Smooth muscle cell of the brain vasculature (primary cell): ENCODE measurements around the gene CTNNA2.

Experiments used
- DNase-seq: peaks from one replicate; pipeline ENCODE4 v3.0.0-alpha.2; 2012; ENCODE audit warnings: low read depth, low spot score

The CTNNA2 gene

DNA sequence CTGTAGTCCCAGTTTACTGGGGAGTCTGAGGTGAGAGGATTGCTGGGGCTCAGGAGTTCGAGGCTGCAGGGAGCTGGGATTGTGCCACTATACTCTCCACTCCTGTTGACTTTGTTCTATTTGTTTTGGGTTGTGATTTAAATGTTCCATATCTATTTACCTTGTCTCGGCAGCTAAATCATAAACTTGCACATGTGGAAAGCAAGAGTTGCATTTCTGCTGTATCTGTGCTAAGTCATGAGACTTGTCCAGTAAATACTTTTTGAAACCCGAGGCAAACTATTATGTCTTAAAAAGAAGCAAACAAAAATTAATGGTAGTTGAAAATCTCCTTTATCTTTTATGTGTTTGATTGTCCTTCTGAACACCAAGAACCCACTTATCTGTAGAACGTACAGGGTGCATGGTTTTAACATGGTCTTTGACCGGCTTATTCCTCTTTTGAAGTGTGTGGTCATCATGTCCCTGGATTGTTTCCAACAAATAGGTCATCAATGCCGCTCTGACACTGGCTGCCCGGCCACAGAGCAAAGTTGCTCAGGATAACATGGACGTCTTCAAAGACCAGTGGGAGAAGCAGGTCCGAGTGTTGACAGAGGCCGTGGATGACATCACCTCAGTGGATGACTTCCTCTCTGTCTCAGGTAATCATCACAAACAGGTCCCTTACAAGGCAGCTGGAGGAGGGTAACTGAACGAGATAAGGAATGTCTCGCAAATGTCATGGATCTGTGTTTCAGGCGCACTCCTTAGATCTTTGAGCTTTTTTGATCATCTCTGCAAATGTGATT is 1032.8 kb downstream of the CTNNA2 start:
- DNase-seq = no peak

DNA sequence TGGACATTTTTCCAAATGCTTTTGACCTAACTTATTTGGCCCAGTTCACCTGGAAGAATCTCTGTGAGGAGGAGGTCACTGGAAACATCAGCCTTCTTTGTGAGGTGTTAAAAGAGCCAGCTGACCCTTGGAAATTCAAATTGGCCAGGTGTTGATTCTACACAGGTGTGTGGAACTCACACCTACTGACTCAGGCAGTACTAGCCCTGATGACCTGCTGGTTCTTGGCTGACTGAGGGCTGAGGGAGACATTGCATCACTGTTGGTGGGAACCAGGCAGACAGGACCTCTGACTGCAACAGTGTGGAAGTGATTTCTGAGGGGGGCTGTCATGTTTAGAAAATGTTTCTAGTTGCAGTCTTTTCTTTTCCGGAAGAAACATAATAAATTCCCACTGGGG is 1033.9 kb downstream of the CTNNA2 start:
- DNase-seq = no peak

DNA sequence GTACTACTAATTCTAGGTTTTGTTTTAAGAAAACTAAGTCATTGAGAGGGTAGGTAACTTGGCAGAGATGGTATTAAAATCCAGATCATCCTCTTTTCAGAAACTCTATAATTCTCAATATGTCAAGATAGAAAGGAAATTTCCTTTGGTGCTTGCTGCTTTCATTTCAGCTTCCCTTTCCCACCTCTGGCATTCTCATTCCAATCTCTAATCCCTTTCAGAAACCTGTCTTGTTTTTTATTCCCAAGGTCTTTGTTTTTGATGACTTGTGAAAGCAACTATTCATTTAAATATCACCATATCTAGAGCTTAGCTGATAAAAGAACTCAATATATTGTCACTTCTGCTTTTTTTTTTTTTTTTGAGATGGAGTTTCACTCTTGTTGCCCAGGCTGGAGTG is 1034.5 kb downstream of the CTNNA2 start:
- DNase-seq = no peak

DNA sequence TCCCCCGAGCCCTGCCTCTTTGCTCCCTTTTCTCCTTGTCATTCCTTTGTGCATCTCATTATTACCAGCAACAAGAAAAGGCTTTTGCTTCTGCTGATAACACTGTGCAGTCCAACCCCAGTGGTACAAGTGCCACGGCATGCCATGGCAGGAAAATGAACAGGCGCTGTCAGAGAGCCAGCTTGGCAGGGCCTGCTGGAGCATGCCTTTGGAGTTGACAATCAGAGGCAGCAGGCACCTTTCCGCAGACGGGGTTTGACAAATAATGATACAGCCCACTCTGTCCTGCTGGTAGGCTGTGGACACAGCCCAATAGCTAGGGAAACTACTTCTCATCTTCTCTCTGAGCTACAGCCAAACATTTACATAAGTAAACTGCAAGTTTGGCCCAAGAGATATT is 1035.6 kb downstream of the CTNNA2 start:
- no peak for DNase-seq

DNA sequence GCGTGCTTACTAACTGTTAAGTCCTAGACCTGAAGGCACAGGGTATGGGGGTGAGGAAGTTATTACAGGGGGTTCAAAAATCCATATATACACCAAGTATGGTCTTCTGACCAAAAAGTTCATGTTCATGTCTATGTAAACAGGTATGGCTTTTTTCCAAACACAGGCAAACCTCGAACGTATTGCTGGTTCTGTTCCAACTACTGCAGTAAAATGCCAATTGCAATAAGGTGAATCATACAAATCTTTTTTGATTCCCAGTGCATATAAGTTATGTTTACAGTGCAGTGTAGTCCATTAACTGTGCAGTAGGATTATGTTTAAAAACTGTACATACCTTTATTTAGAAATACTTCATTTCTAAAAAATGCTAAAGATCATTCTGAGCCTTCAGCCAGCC is 1037.0 kb downstream of the CTNNA2 start:
- DNase-seq = no peak

DNA sequence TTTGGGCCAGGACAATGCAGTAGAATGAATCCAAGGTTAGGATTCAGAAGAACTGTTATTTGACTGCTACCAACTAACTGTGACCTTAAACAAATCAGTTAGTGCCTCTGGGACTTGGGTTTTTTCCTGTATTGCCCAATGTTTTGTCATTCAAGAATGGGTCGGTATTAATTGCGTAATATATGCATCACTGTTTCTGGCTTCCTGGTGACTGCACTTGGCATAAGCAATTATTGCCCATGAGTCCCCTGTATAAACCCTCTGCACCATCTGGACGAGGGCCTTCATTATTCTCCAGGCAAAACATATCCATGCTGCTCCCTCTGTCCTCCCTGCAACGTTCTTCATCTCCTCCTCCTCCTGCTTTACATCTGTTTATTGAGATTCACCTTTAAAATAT is 1047.5 kb downstream of the CTNNA2 start:
- DNase-seq = no peak

DNA sequence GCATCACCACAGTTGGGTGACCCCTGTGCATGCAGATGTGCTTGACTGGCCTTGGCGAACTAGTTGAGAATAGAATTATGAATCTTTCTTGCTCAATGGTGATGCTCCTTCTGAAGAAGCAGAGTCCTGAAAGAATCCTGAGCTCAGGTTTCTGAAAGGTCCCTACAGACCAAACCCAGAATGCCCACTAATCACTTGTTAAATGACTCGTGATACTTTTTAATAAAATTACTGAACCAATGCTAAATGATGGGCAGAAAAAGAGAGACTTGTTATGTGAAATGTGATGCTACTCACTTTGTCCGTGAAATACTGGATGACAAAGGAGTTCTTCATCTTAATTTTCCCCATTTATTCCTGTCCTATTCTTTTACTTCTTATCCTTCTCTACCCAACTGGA is 1055.2 kb downstream of the CTNNA2 start:
- DNase-seq = no peak

DNA sequence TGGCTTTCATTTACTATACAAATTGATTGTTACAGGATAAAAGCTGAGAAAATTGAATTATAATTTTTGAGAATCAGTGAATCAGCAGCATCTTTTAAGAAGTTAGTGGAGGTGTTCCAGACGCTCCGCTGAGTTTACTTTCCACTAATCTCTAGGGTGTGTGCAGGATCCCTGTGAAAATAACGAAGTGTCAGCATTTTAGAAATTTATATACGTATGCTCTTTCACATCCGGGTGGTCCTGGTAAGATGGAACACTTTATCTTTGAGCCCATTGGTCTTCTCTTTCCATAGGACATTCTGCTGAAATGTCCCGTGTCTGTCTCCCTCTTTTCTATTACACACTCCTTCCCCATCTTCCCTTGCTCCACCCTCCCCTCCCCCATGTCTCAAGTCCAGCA is 1060.3 kb downstream of the CTNNA2 start:
- DNase-seq = no peak

DNA sequence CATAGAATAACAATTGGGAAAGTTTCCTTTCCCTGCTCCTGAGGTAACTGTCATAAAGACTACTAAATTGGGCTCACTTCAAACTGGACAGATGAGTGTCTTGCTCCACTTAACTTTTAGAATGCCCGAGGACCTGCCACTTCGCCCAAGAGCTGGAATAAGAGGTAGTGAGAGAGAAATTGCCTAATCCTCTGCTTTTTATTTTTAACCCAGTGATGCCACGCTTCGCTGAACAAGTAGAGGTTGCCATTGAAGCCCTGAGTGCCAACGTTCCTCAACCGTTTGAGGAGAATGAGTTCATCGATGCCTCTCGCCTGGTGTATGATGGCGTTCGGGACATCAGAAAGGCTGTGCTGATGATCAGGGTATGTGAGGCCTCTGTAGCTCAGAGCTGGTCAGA is 1061.1 kb downstream of the CTNNA2 start:
- DNase-seq = no peak

DNA sequence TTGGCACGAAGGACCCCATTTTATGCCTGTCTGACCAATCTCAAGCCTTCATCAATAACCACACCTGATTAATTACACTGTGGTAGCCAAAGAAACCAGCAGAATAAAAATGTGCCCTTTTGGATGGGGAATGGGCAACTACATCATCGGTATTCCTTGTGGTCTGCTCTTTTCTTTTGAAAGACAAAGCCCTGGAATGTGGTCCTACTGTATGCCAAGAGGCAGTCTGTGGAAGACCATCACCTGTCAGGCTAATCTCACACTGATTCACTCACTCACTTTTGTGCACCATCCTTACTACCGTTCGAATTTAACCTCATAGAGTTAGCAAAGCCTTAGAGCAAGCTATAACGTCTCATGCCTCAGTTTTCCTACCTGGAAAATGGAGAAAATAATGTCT is 1066.9 kb downstream of the CTNNA2 start:
- DNase-seq = no peak

DNA sequence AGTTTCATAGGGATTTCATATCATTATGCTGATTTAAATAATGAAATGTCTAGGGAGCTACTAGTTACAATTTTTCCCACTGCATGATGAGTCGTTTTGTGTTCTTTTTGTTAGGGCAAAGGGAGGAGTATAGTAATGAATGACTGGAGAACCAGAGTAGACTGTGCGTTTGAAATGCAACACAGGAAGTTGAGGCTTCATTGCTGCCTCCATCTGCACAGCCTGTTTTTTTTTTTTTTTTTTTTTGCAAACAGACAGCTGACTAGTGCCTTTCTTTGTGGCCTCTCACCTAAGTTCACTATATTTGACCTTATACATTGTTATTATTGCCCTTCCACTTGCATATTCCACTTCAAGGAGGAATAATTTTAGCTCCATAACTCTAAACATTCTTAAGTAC is 1078.4 kb downstream of the CTNNA2 start:
- DNase-seq = no peak

DNA sequence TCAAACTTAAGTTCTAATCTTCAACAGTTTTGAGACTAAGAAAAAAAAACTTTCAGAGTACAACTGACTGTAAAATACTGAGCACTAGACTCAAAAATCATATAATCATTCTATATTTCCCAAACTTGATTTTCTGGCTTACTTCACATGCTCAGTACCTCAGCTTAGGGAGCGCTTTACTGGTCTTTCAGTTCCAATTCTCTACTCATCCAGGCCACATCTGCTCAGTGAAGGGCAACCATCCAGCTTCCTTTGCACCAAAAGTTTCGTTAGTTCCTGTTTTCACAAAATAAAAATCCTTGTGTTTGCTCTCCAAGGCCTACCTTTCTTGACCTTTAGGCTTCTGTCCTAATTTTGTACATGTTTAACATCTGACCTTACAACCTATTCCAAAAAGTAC is 1079.3 kb downstream of the CTNNA2 start:
- no peak for DNase-seq

DNA sequence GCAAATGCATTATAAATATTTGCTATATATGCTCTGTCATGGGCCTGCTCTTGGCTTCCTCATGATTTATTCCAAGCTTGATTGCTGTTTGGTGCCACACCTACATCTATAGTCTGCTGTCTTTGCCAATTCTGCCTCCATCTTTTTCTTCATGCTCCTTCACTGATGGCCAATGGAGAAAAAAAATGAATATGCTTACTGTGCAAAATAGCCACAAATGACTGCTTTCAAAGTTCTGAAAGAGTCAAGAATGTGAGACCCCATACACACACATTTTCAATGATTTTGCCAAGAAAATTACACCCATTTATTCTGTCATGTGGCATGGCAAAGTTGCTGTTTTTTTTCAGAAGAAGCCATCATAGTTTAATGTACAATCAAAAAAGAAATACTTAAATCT is 1097.3 kb downstream of the CTNNA2 start:
- DNase-seq = no peak

DNA sequence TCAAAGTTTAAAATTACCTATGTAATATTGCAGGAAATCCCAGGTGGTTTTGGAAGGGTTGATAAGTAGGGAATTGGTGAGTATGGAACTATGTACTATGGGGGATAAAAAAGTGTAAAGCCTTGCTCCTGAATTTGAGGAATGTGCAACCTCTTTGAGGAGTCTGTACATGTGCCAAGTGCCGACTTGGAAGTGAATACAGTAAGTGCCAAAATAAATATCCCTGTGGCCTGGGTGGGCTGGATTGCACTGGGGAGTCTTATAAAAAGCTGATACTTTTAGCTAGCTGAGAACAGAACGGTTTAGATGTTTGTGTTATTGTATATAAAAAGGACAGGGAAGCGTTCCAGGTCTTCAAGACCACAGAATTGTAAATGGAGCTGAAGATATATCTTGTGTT is 1108.8 kb downstream of the CTNNA2 start:
- DNase-seq = no peak

DNA sequence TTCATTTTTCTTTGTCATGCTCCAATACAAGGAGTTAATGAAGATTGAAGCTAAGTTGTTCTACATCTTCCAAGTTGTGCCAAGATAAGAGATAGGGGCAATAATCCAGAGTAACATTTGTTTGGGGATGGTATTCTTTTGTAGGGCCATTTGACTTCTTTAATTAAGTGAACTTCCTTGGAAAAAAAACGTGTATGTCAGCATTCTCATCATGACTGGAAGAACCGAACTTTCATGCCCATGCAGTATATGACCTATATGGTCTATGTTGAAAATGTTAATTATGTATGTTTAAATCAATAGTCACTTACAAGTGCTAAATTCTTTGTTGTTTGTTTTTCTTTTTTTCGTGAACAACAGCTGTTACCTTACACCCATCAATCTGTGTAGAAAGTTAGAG is 1111.2 kb downstream of the CTNNA2 start:
- no peak for DNase-seq

DNA sequence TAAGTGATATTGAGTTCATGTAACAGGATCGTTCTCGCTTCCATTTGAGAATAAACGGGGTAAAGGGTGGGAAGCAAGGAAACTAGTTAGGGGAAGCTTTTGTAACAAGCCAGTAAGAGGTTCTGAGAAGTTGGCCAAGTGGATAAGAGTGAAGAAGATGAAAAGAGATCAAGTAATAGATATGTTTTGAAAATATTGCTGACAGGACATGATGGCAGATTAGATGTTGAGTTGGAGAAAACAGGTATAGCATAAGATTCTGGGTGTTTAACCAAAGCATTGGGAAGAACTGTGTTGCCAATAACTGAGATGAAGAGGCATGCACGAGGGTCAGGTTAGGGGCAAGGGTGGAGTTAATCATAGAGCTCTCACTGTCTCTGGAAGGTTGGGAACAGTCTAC is 1121.7 kb downstream of the CTNNA2 start:
- no peak for DNase-seq

DNA sequence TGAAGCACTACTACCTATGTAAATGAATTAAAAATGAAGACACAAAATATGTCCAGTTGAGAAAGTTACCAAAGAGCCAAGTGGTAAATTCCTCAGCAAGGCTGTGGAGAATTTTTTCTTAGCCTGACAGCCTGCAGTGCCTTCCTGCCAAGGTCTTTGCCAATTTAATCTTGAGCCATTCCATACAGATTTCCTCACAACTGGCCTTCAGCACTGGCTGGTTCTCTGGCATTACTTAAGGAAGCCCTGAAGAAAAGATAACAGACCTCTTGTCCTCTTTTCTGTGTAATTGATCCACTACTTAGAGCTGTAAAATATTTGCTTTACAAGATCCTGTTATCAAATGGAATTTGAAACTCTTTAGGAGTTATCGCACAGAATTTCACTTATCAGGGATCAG is 1125.9 kb downstream of the CTNNA2 start:
- no peak for DNase-seq

DNA sequence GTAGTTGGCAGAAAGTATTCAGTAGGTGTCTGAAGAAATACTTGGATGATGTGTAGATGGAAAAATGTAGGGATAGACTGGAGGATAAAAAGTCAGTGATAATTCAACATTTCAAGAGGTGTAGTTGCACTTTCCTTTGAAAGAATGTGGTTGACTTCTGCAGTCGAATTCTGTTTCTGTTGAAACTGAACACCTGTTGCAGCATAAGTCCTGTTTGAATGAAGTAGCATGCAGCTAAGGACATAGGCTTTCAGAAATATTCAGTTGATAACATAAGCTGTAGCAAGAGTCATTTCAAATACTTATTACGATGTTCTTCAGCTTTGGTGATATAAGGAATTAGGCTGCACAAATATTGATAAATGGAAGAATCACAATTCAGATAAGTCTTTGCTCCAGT is 1129.6 kb downstream of the CTNNA2 start:
- DNase-seq = no peak

DNA sequence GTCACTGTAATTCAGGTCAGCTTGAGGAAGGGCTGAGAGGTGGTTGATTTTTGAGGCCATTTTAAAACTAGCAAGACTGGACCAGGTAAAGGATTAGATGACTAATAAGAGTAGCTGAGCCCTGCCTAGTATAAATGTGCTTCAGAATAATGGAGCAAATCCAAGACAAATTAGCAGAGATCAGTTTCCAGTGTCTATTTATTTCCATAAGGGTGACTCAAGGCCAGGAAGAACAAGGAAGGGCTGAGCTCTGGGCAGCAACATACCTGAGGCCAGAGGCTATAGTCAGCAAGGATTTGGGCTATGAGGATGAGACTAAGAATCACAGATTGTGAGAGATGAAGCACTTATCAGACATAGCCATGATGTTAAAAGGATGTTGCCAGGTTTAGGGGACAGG is 1130.7 kb downstream of the CTNNA2 start:
- DNase-seq = no peak

DNA sequence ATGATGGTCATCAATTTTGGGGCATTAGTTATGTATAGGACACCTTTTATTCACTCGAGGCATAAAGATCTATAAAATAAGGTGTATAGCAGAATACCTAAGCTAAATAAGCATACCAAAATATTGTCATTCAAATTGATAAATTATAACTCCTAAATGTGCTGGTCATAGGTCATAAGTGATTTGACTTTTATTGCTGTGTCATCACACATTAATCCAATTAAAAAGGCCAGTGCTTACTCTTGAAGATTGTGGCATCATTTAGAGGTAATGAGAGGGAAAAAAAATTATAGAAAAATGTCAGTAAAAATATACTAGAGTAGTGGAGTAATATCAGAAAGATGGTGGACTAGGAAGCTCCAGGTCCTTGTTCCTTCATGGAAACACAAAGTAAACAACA is 1138.6 kb downstream of the CTNNA2 start:
- DNase-seq = no peak

DNA sequence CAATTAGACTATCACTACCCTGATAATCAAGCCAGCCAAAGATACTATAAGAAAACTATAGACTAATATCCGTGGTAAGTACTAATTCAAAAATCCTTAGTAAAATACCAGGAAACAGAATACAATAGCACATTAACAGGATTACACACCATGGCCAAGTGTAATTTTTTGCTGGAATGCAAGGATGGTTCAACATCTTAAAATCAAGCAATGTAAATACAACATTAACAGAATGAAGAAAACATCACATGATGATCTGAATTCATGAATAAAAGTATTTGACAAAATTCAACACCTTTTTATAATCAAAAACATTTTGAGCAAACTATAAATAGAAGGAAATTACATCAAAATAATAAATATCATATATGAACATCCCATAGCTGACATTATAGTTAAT is 1142.4 kb downstream of the CTNNA2 start:
- DNase-seq = no peak

DNA sequence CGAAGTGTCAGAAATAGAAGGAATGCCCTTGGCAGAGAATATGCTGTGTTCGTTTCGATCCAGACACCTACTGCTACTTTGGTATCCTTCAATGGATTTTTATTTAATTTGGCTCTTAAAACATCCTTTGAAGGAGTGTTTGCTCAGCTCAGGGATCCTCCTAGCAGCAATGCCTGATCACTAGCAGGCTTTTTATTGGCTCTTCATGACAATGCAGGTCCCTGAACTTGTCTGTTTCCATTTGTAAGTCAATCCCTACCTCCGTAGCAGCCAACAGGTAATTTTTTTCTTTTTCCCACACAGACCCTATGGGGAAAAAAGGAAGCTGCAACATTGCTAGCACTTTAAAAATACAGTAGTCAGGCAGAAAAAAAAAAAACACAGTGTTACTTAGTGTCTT is 1157.9 kb downstream of the CTNNA2 start:
- no peak for DNase-seq

DNA sequence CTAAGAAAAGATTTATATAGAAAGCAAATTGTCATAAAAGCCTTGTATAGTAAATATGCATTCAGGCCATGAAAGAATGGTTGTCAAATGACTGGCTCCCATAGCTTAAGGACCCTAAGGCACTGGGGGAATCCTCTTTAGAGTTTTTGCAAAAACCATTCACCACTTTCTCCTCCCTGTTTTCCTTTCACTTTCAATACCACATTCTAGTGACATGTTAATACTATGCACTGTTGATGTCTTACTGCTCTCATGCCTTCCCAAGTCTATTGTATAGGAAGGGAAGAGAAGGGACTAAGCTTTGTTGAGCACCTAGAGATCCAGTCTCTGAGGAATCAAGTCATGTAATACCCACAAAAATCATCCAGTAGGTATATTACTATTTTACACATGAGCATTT is 1174.7 kb downstream of the CTNNA2 start:
- DNase-seq = no peak

DNA sequence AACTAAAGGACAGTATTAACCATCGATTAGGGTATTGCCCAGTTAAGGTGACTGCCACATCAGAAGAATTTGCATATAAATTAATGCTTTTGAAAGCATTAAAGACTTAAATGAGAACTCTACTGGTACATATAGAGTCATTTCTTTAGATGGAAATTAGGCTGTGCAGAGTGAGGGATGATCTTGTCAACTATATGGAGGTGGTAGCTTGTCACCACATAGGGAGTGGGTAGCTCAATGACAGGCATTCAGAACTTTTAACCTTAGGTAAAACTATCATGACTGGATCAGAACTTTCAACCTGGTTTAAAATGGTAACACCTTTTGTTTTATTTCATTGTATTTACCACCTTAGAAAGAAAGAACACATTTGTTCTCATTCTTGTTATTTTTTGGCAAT is 1176.3 kb downstream of the CTNNA2 start:
- no peak for DNase-seq
